22Rv1 (cell line): ENCODE measurements around the gene HEPACAM.
A peak's percentile ranks its signal among the peaks of the same experiment; 100 is the strongest.

Source experiments
- H3K27ac ChIP-seq: fragments of 450-650 bp; 2 replicates; pipeline ENCODE4 v1.5.1; 2017
- CTCF ChIP-seq: fragments of 450-650 bp; IDR thresholded peaks from 2 replicates; pipeline ENCODE4 v1.5.1; 2017; ENCODE audit warnings: mild to moderate bottlenecking
- ZFX ChIP-seq: fragments of 450-650 bp; IDR thresholded peaks from 2 replicates; pipeline ENCODE4 v1.6.1; 2017; ENCODE audit warnings: antibody characterized with exemption, borderline replicate concordance

The HEPACAM gene

GRCh38 chr11:124877631-124877909, 58.3 kb downstream of the HEPACAM start:
- no peak for TF ChIP-seq CTCF
- no peak for TF ChIP-seq ZFX
- no peak overlapping the region for H3K27ac ChIP-seq

- no peak for TF ChIP-seq ZFX
- no peak for TF ChIP-seq CTCF
- peak overlapping the region; percentile 56 for H3K27ac ChIP-seq
These were observed 58.8 kb downstream of the HEPACAM start for GRCh38 chr11:124876818-124877630.

- H3K27ac ChIP-seq, result peak overlapping the region; percentile 56
- TF ChIP-seq CTCF (peak; percentile 94), ZFX (no peak)
These were observed 59.7 kb downstream of the HEPACAM start for GRCh38 chr11:124875943-124876817.

- no peak overlapping the region for H3K27ac ChIP-seq
- no peak for TF ChIP-seq CTCF
- TF ChIP-seq ZFX, result no peak
These were observed 60.4 kb downstream of the HEPACAM start for GRCh38 chr11:124875401-124875800.

GRCh38 chr11:124874571-124875255, 61.1 kb downstream of the HEPACAM start:
- no peak overlapping the region for H3K27ac ChIP-seq
- TF ChIP-seq CTCF, result no peak
- TF ChIP-seq ZFX, result no peak

- H3K27ac ChIP-seq, result no peak overlapping the region
- no peak for TF ChIP-seq CTCF
- no peak for TF ChIP-seq ZFX
These were observed 61.9 kb downstream of the HEPACAM start for GRCh38 chr11:124873951-124874350.

GRCh38 chr11:124872741-124873140, 63.1 kb downstream of the HEPACAM start:
- no peak overlapping the region for H3K27ac ChIP-seq
- no peak for TF ChIP-seq ZFX
- TF ChIP-seq CTCF, result no peak
